CD4-positive, alpha-beta T cell (primary cell): ENCODE data around the gene SLC15A4. TPM values are rescaled to one million over a fixed set of nuclear protein-coding genes. Genes with fewer than 3 reads are reported as not detected.

ENCODE experiments used
- ATAC-seq: fragments of 200-7000 bp; cut with Tn5 transposase; one replicate; pipeline ENCODE4 v1.10.0; 2022; ENCODE audit warnings: mild to moderate bottlenecking; ENCODE audit not compliant: poor library complexity
- CTCF ChIA-PET: fragments of 350-600 bp; sonication (Branson Sonifier 250); formaldehyde crosslinking; loops from one replicate; lab custom pipeline; 2021; ENCODE audit warnings: antibody characterized with exemption, inconsistent platforms; lab: Charles Lee
- POLR2A ChIA-PET: fragments of 350-600 bp; sonication (Branson Sonifier 250); formaldehyde crosslinking; loops from one replicate; lab custom pipeline; 2021; ENCODE audit warnings: antibody characterized with exemption, inconsistent platforms; lab: Charles Lee
- DNase-seq, 14 experiments: peaks; one replicate each; pipeline ENCODE4 v3.0.0-alpha.2; 2013 to 2020; ENCODE audit warnings: mixed read lengths in 2 of 14
- H3K27ac ChIP-seq, 2 donors: one replicate each; pipeline versions ENCODE4 v1.5.1 to v1.7.0; 2013; ENCODE audit warnings: low read length in 2 of 2, low read depth in 1 of 2, mild to moderate bottlenecking in 1 of 2
- H3K27me3 ChIP-seq, 2 experiments: 1 replicate in 1 of 2; 2 replicates in 1 of 2; pipeline versions ENCODE4 v1.6.1 to v1.7.0; 2013; ENCODE audit warnings: low read length in 2 of 2, control low read depth in 1 of 2, mild to moderate bottlenecking in 1 of 2, moderate library complexity in 1 of 2; ENCODE audit not compliant: insufficient read depth in 2 of 2, control insufficient read depth in 1 of 2
- H3K36me3 ChIP-seq: one replicate; pipeline ENCODE4 v1.6.1; 2013; ENCODE audit warnings: low read length, control low read depth; ENCODE audit not compliant: insufficient read depth
- H3K4me1 ChIP-seq: one replicate; pipeline ENCODE4 v1.6.1; 2013; ENCODE audit warnings: low read length, control low read depth; ENCODE audit not compliant: insufficient read depth
- H3K4me3 ChIP-seq: one replicate; pipeline ENCODE4 v1.5.1; 2013; ENCODE audit warnings: mild to moderate bottlenecking, low read length, moderate library complexity
- H3K9me3 ChIP-seq, 2 experiments: 1 replicate in 1 of 2; 2 replicates in 1 of 2; pipeline versions ENCODE4 v1.6.1 to v1.7.0; 2013; ENCODE audit warnings: low read length in 2 of 2, mild to moderate bottlenecking in 2 of 2, control low read depth in 1 of 2, moderate library complexity in 1 of 2; ENCODE audit not compliant: control insufficient read depth in 1 of 2, insufficient read depth in 1 of 2
- H3K27ac Mint-ChIP-seq: one replicate; pipeline ENCODE4 v1.8.0; 2020; ENCODE audit warnings: mixed read lengths
- H3K27me3 Mint-ChIP-seq: one replicate; pipeline ENCODE4 v1.8.0; 2021; ENCODE audit warnings: mixed read lengths
- H3K36me3 Mint-ChIP-seq: one replicate; pipeline ENCODE4 v1.8.0; 2021; ENCODE audit warnings: low read depth, mixed read lengths
- H3K4me1 Mint-ChIP-seq: one replicate; pipeline ENCODE4 v1.8.0; 2021; ENCODE audit warnings: low read depth, mixed read lengths
- H3K4me3 Mint-ChIP-seq: one replicate; pipeline ENCODE4 v1.8.0; 2020; ENCODE audit warnings: mild to moderate bottlenecking, mixed read lengths
- H3K9me3 Mint-ChIP-seq: one replicate; pipeline ENCODE4 v1.8.0; 2020; ENCODE audit warnings: mixed read lengths
- CTCF ChIP-seq: fragments of 200-600 bp; IDR thresholded peaks from one replicate; pipeline ENCODE4 v1.8.0; 2022; ENCODE audit warnings: antibody characterized with exemption, mild to moderate bottlenecking
- intact Hi-C, 2 experiments: fragments of 100-400 bp; cut with DNase I in 1 of 2; cut with micrococcal nuclease in 1 of 2; formaldehyde crosslinking; loops; one replicate each; pipeline versions ENCODE4 v1.15.1 to v1.9.0; 2023 to 2025; cut with DNase I, micrococcal nuclease
- total RNA-seq, 174 experiments: library from RNA in 2 of 174; stranded (reverse) in 2 of 174; gene quantifications; one replicate each; pipeline ENCODE4 v1.2.3 and lab custom pipeline; 2021 to 2026

The SLC15A4 gene
- total RNA-seq, 2 experiments from 2014 or later, result 18.4 to 18.5 TPM

- Histone ChIP-seq H3K27me3 (no peaks in the 10 kb centered on the region), H3K27ac (no peak overlapping the region), H3K36me3 (peaks cover 9% of the 10 kb centered on the region), H3K4me3 (no peak overlapping the region), H3K9me3 (peaks cover 0 to 5% of the 10 kb centered on the region in 2 experiments), H3K4me1 (peaks cover 43% of the 10 kb centered on the region)
- no peaks in the 10 kb centered on the region for H3K9me3 Mint-ChIP-seq
- peaks cover 14% of the 10 kb centered on the region for H3K36me3 Mint-ChIP-seq
- POLR2A ChIA-PET, result no interaction called here
- intact Hi-C loops, result no loop called here
- DNase-seq (no peak), ATAC-seq (no peak)
- CTCF ChIA-PET, result no interaction called here
- no peaks in the 10 kb centered on the region for H3K27me3 Mint-ChIP-seq
- H3K4me1 Mint-ChIP-seq, result peaks cover 65% of the 10 kb centered on the region
- no peak overlapping the region for H3K27ac Mint-ChIP-seq
- H3K4me3 Mint-ChIP-seq, result peak overlapping the region; percentile 4
- TF ChIP-seq CTCF, result no peak
These were observed 4.2 kb downstream of the SLC15A4 start for GRCh38 chr12:128819293-128820144.

- peaks cover 21% of the 10 kb centered on the region for H3K36me3 ChIP-seq
- peaks cover 38% of the 10 kb centered on the region for H3K4me1 ChIP-seq
- H3K27me3 Mint-ChIP-seq, result no peaks in the 10 kb centered on the region
- peak overlapping the region; percentile 56 for H3K4me3 Mint-ChIP-seq
- no peak for DNase-seq
- H3K27me3 ChIP-seq, result no peaks in the 10 kb centered on the region
- no peak for TF ChIP-seq CTCF
- H3K9me3 Mint-ChIP-seq, result no peaks in the 10 kb centered on the region
- ChIA-PET CTCF (no interaction called here), POLR2A (no interaction called here)
- no peaks in the 10 kb centered on the region for H3K9me3 ChIP-seq
- ATAC-seq, result no peak
- H3K4me3 ChIP-seq, result no peak overlapping the region
- peaks cover 75% of the 10 kb centered on the region for H3K4me1 Mint-ChIP-seq
- peaks cover 26% of the 10 kb centered on the region for H3K36me3 Mint-ChIP-seq
- intact Hi-C loops, result no loop called here
- H3K27ac ChIP-seq, result no peak overlapping the region
- H3K27ac Mint-ChIP-seq, result peak overlapping the region; percentile 24
These were observed 5.4 kb downstream of the SLC15A4 start for GRCh38 chr12:128818065-128819022.

- no peaks in the 10 kb centered on the region for H3K27me3 ChIP-seq
- ATAC-seq (no peak), DNase-seq (peak in 3 of 14 experiments; percentile 35 to 46 (median 40))
- no peaks in the 10 kb centered on the region for H3K9me3 Mint-ChIP-seq
- peaks cover 22% of the 10 kb centered on the region for H3K36me3 ChIP-seq
- POLR2A ChIA-PET, result no interaction called here
- H3K4me3 Mint-ChIP-seq, result no peak overlapping the region
- peaks cover 31% of the 10 kb centered on the region for H3K4me1 ChIP-seq
- H3K4me3 ChIP-seq, result no peak overlapping the region
- no peaks in the 10 kb centered on the region for H3K27me3 Mint-ChIP-seq
- peaks cover 35% of the 10 kb centered on the region for H3K36me3 Mint-ChIP-seq
- CTCF ChIA-PET, result no interaction called here
- H3K4me1 Mint-ChIP-seq, result peaks cover 82% of the 10 kb centered on the region
- H3K27ac Mint-ChIP-seq, result no peak overlapping the region
- intact Hi-C loops, result no loop called here
- TF ChIP-seq CTCF, result no peak
- H3K9me3 ChIP-seq, result peaks cover 0 to 2% of the 10 kb centered on the region in 2 experiments
- H3K27ac ChIP-seq, result no peak overlapping the region
These were observed 6.4 kb downstream of the SLC15A4 start for GRCh38 chr12:128817111-128818015.
